Endothelial cell of umbilical vein (primary cell): Measurements from ENCODE around the gene RGS11.

ENCODE experiments used
- EZH2 ChIP-seq: IDR thresholded peaks from 2 replicates; pipeline ENCODE4 v1.6.1; 2012; ENCODE audit warnings: borderline replicate concordance, low read depth, mild to moderate bottlenecking, moderate library complexity, low read length, inconsistent platforms; ENCODE audit not compliant: severe bottlenecking
- FOS ChIP-seq: IDR thresholded peaks from 2 replicates; pipeline ENCODE4 v1.6.1; 2011; ENCODE audit warnings: mild to moderate bottlenecking, low read length, moderate library complexity, borderline replicate concordance; ENCODE audit not compliant: insufficient read depth
- GATA2 ChIP-seq: IDR thresholded peaks from 2 replicates; pipeline ENCODE4 v1.7.0; 2011; ENCODE audit warnings: low read depth, mild to moderate bottlenecking, moderate library complexity, mixed read lengths, low read length; ENCODE audit not compliant: insufficient read length, insufficient read depth
- JUN ChIP-seq: IDR thresholded peaks from 2 replicates; pipeline ENCODE4 v1.6.1; 2011; ENCODE audit warnings: borderline replicate concordance, low read depth; ENCODE audit not compliant: insufficient read length, insufficient read depth
- MYC ChIP-seq: IDR thresholded peaks from one replicate; pipeline ENCODE4 v1.6.1; 2011; ENCODE audit warnings: mild to moderate bottlenecking, low read depth, low read length
- POLR2A ChIP-seq: IDR thresholded peaks from 2 replicates; pipeline ENCODE4 v1.6.1; 2012; ENCODE audit warnings: low read depth, mild to moderate bottlenecking, control low read depth, low read length
- POLR2AphosphoS5 ChIP-seq: IDR thresholded peaks from 2 replicates; pipeline ENCODE4 v1.6.1; 2012; ENCODE audit warnings: low read depth, mild to moderate bottlenecking, control low read depth, low read length, moderate library complexity; ENCODE audit not compliant: insufficient read depth
- TF ChIP-seq, protein P1 (sequence below), 2 donors: IDR thresholded peaks; 1 replicate in 1 of 2; 2 replicates in 1 of 2; pipeline ENCODE4 v1.5.1; 2011; ENCODE audit warnings: low read length in 2 of 2, mild to moderate bottlenecking in 2 of 2, moderate library complexity in 2 of 2, control low read depth in 1 of 2, inconsistent platforms in 1 of 2, low read depth in 1 of 2; ENCODE audit not compliant: insufficient read depth in 1 of 2; ENCODE audit errors: extremely low read depth in 1 of 2
- TF ChIP-seq, protein P2 (sequence below): IDR thresholded peaks from 2 replicates; pipeline ENCODE4 v1.6.1; 2011; ENCODE audit not compliant: insufficient read depth, insufficient read length

DNA sequence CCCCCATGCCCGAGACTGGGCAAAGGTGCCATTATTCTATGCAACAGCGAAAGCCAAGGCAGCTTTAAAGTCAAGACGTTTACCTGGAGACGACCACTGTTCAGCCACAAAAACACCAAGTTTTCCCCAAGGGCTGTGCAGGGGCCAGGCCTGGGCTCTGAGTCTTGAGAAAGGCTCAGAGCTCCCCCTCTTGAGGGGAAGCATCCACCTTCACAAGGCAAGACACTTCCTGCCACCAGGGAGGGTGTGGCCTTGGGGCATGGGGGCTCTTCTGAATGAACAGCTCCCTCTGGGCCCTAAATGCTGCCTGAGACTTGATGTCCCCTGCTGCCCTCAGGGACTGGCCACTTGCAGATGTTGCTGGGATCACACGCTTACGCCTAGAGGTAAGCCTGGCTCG, 33.7 kb upstream of the RGS11 start:
- TF ChIP-seq, protein P1, sequence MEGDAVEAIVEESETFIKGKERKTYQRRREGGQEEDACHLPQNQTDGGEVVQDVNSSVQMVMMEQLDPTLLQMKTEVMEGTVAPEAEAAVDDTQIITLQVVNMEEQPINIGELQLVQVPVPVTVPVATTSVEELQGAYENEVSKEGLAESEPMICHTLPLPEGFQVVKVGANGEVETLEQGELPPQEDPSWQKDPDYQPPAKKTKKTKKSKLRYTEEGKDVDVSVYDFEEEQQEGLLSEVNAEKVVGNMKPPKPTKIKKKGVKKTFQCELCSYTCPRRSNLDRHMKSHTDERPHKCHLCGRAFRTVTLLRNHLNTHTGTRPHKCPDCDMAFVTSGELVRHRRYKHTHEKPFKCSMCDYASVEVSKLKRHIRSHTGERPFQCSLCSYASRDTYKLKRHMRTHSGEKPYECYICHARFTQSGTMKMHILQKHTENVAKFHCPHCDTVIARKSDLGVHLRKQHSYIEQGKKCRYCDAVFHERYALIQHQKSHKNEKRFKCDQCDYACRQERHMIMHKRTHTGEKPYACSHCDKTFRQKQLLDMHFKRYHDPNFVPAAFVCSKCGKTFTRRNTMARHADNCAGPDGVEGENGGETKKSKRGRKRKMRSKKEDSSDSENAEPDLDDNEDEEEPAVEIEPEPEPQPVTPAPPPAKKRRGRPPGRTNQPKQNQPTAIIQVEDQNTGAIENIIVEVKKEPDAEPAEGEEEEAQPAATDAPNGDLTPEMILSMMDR (IDR thresholded peaks at IDR 0.05; ENCODE audit: extremely low read depth in 1 of 2, insufficient read depth in 1 of 2, low read depth in 1 of 2, low read length in 2 of 2), result no peak
- TF ChIP-seq EZH2, result no peak
- no peak for TF ChIP-seq GATA2
- TF ChIP-seq POLR2AphosphoS5, result no peak
- TF ChIP-seq POLR2A, result no peak
- TF ChIP-seq FOS, result no peak
- TF ChIP-seq, protein P2, sequence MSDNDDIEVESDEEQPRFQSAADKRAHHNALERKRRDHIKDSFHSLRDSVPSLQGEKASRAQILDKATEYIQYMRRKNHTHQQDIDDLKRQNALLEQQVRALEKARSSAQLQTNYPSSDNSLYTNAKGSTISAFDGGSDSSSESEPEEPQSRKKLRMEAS, result no peak
- no peak for TF ChIP-seq JUN
- no peak for TF ChIP-seq MYC
